Fibroblast of the aortic adventitia (primary cell): ENCODE measurements around the gene ABCA8. TPM values are rescaled to one million over a fixed set of nuclear protein-coding genes. Genes with fewer than 3 reads are reported as not detected.

ENCODE experiments used
- DNase-seq: peaks from one replicate; pipeline ENCODE4 v3.0.0-alpha.2; 2010; ENCODE audit warnings: low read depth
- H3K4me3 ChIP-seq: 2 replicates; pipeline ENCODE4 v1.5.1; 2011; ENCODE audit warnings: low read depth, mild to moderate bottlenecking, control low read depth, low read length, moderate library complexity
- CTCF ChIP-seq: IDR thresholded peaks from 2 replicates; pipeline ENCODE4 v1.5.1; 2011; ENCODE audit warnings: mild to moderate bottlenecking, low read length, control low read depth, inconsistent platforms; ENCODE audit not compliant: insufficient read depth
- total RNA-seq: library from RNA; depleted of rRNA; stranded (reverse); fragments of >200 nt; gene quantifications from 2 replicates; pipeline ENCODE4 v1.2.3, GENCODE V29; 2012; ENCODE audit warnings: low replicate concordance

The ABCA8 gene
- total RNA-seq, 1 donor: 93.5 TPM

GRCh38 chr17:68854452-68854851 is 100.7 kb downstream of the ABCA8 start:
- no peak for TF ChIP-seq CTCF
- no peak overlapping the region for H3K4me3 ChIP-seq
- DNase-seq: no peak

DNA sequence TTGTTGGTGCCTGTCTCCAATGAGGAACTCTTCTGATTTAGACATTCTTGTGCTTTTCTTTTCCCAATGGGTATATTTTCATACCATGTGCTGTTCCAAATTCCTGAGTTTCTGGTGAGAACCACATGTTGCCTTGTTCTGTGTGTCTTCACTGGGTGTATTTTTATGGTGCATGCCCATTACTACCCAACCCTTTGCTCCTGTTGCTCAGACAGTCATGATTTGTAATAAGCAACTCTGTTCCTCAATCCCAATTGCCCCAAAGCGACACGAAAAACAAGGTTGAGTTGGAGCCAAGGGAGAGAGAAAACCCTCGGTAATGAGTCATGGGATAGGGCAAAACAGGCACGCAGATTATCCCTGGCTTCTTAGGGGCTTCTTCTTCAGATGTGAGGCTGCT is 101.8 kb downstream of the ABCA8 start:
- DNase-seq: no peak
- no peak for TF ChIP-seq CTCF
- H3K4me3 ChIP-seq: no peak overlapping the region

- no peak overlapping the region for H3K4me3 ChIP-seq
- TF ChIP-seq CTCF: no peak
- no peak for DNase-seq
Observed at GRCh38 chr17:68853036-68853435, 102.2 kb downstream of the ABCA8 start.

DNA sequence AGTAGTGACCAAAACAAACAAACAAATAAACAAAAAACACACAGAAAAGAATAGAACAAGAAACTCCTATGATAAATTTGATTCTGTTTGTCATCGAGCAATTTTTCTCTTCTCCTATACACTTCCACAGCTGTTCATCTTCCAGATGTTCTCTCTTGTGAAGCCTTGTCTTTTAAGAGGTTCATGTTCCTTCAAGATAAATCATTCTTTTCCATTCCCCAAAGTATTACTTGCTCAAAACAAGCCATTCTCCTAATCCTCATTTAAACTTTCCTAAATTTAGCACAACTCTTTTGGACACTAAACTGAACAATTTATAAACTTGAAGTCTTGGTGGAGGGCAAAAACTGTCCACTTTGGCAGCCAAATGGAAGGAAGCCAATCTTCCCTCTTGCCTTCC is 103.3 kb downstream of the ABCA8 start:
- H3K4me3 ChIP-seq: no peak overlapping the region
- TF ChIP-seq CTCF: no peak

DNA sequence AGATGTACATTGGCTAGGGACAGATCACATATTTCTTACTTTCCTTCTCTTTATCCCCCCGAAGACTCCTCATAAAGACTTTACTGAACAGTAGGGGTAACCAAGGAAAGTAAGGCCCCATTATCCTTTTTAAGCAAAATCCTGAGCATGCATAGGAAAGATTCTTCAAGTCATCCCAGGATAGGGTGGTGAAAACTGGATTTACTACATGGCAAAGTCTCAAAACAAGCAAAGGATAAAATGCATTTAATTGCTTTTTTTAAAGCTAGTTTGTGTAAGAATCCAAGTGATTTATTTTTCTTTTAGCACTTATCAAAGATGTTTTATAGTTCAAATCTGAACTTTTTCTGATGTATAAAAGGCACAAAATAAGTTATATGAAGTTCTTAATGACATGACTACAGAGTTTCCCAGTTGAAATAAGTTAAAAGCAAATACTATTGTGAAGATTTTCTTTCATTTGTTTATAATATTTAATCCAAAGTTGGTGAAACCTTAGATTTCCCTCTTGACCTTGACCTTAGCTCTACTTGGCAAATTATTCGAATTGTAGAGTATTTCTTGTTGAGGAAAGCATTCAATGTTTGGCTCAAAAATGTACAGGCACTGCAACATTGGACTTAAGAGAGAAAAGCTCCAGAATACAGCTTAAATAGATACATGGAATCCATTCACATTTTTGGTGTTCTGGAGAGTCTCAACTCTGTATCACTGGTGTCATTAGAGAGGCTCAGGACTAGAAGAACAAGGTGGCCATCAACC is 104.3 kb downstream of the ABCA8 start:
- H3K4me3 ChIP-seq: no peak overlapping the region
- no peak for TF ChIP-seq CTCF
- no peak for DNase-seq

More for the DNA sequence above, 103.3 kb downstream of the ABCA8 start:
- no peak for DNase-seq

GRCh38 chr17:68849673-68850610 is 105.2 kb downstream of the ABCA8 start:
- H3K4me3 ChIP-seq: no peak overlapping the region
- DNase-seq: no peak
- TF ChIP-seq CTCF: no peak
